IPS DF 4.7 (cell line): Measurements from ENCODE around the gene MRGPRD.

Experiments used
- DNase-seq: peaks from one replicate; pipeline ENCODE4 v3.0.0-alpha.2; 2013; ENCODE audit warnings: low spot score; ENCODE audit errors: extremely low read depth

The MRGPRD gene

GRCh38 chr11:68970921-68971636 lies 9.7 kb downstream of the MRGPRD start:
- DNase-seq, result no peak

- DNase-seq, result no peak
Observed at GRCh38 chr11:68969386-68969785, 11.4 kb downstream of the MRGPRD start.

GRCh38 chr11:68968306-68969250 lies 12.2 kb downstream of the MRGPRD start:
- no peak for DNase-seq

- DNase-seq, result no peak
Observed at GRCh38 chr11:68966894-68967780, 13.6 kb downstream of the MRGPRD start.

GRCh38 chr11:68965901-68966853 lies 14.6 kb downstream of the MRGPRD start:
- DNase-seq, result no peak

- no peak for DNase-seq
Observed at GRCh38 chr11:68963779-68964178, 17.0 kb downstream of the MRGPRD start.

- DNase-seq, result no peak
Observed at GRCh38 chr11:68962527-68963250, 18.1 kb downstream of the MRGPRD start.

GRCh38 chr11:68961245-68961644 lies 19.5 kb downstream of the MRGPRD start:
- DNase-seq, result no peak

- no peak for DNase-seq
Observed at GRCh38 chr11:68960294-68961071, 20.3 kb downstream of the MRGPRD start.

- DNase-seq, result no peak
Observed at GRCh38 chr11:68959465-68960293, 21.1 kb downstream of the MRGPRD start.

- no peak for DNase-seq
Observed at GRCh38 chr11:68958211-68958610, 22.6 kb downstream of the MRGPRD start.

GRCh38 chr11:68956547-68957254 lies 24.1 kb downstream of the MRGPRD start:
- no peak for DNase-seq

- DNase-seq, result no peak
Observed at GRCh38 chr11:68956142-68956541, 24.6 kb downstream of the MRGPRD start.

GRCh38 chr11:68955607-68955958 lies 25.2 kb downstream of the MRGPRD start:
- no peak for DNase-seq

- no peak for DNase-seq
Observed at GRCh38 chr11:68954836-68955606, 25.8 kb downstream of the MRGPRD start.

GRCh38 chr11:68950762-68951161 lies 30.0 kb downstream of the MRGPRD start:
- DNase-seq, result no peak

- DNase-seq, result peak; percentile 38
Observed at GRCh38 chr11:68950270-68950669, 30.5 kb downstream of the MRGPRD start.
